CD4-positive, alpha-beta T cell (primary cell): ENCODE measurements around the gene ALG9. TPM values are rescaled to one million over a fixed set of nuclear protein-coding genes. Genes with fewer than 3 reads are reported as not detected.

Source experiments
- ATAC-seq: fragments of 200-7000 bp; cut with Tn5 transposase; one replicate; pipeline ENCODE4 v1.10.0; 2022; ENCODE audit warnings: mild to moderate bottlenecking; ENCODE audit not compliant: poor library complexity
- CTCF ChIA-PET: fragments of 350-600 bp; sonication (Branson Sonifier 250); formaldehyde crosslinking; loops from one replicate; lab custom pipeline; 2021; ENCODE audit warnings: antibody characterized with exemption, inconsistent platforms; lab: Charles Lee
- POLR2A ChIA-PET: fragments of 350-600 bp; sonication (Branson Sonifier 250); formaldehyde crosslinking; loops from one replicate; lab custom pipeline; 2021; ENCODE audit warnings: antibody characterized with exemption, inconsistent platforms; lab: Charles Lee
- DNase-seq, 14 experiments: peaks; one replicate each; pipeline ENCODE4 v3.0.0-alpha.2; 2013 to 2020; ENCODE audit warnings: mixed read lengths in 2 of 14
- H3K27ac ChIP-seq, 2 donors: one replicate each; pipeline versions ENCODE4 v1.5.1 to v1.7.0; 2013; ENCODE audit warnings: low read length in 2 of 2, low read depth in 1 of 2, mild to moderate bottlenecking in 1 of 2
- H3K27me3 ChIP-seq, 2 experiments: 1 replicate in 1 of 2; 2 replicates in 1 of 2; pipeline versions ENCODE4 v1.6.1 to v1.7.0; 2013; ENCODE audit warnings: low read length in 2 of 2, control low read depth in 1 of 2, mild to moderate bottlenecking in 1 of 2, moderate library complexity in 1 of 2; ENCODE audit not compliant: insufficient read depth in 2 of 2, control insufficient read depth in 1 of 2
- H3K36me3 ChIP-seq: one replicate; pipeline ENCODE4 v1.6.1; 2013; ENCODE audit warnings: low read length, control low read depth; ENCODE audit not compliant: insufficient read depth
- H3K4me1 ChIP-seq: one replicate; pipeline ENCODE4 v1.6.1; 2013; ENCODE audit warnings: low read length, control low read depth; ENCODE audit not compliant: insufficient read depth
- H3K4me3 ChIP-seq: one replicate; pipeline ENCODE4 v1.5.1; 2013; ENCODE audit warnings: mild to moderate bottlenecking, low read length, moderate library complexity
- H3K9me3 ChIP-seq, 2 experiments: 1 replicate in 1 of 2; 2 replicates in 1 of 2; pipeline versions ENCODE4 v1.6.1 to v1.7.0; 2013; ENCODE audit warnings: low read length in 2 of 2, mild to moderate bottlenecking in 2 of 2, control low read depth in 1 of 2, moderate library complexity in 1 of 2; ENCODE audit not compliant: control insufficient read depth in 1 of 2, insufficient read depth in 1 of 2
- H3K27ac Mint-ChIP-seq: one replicate; pipeline ENCODE4 v1.8.0; 2020; ENCODE audit warnings: mixed read lengths
- H3K27me3 Mint-ChIP-seq: one replicate; pipeline ENCODE4 v1.8.0; 2021; ENCODE audit warnings: mixed read lengths
- H3K36me3 Mint-ChIP-seq: one replicate; pipeline ENCODE4 v1.8.0; 2021; ENCODE audit warnings: low read depth, mixed read lengths
- H3K4me1 Mint-ChIP-seq: one replicate; pipeline ENCODE4 v1.8.0; 2021; ENCODE audit warnings: low read depth, mixed read lengths
- H3K4me3 Mint-ChIP-seq: one replicate; pipeline ENCODE4 v1.8.0; 2020; ENCODE audit warnings: mild to moderate bottlenecking, mixed read lengths
- H3K9me3 Mint-ChIP-seq: one replicate; pipeline ENCODE4 v1.8.0; 2020; ENCODE audit warnings: mixed read lengths
- intact Hi-C, 2 experiments: fragments of 100-400 bp; cut with DNase I in 1 of 2; cut with micrococcal nuclease in 1 of 2; formaldehyde crosslinking; loops; one replicate each; pipeline versions ENCODE4 v1.15.1 to v1.9.0; 2023 to 2025; cut with DNase I, micrococcal nuclease
- total RNA-seq, 174 experiments: library from RNA in 2 of 174; stranded (reverse) in 2 of 174; gene quantifications; one replicate each; pipeline ENCODE4 v1.2.3 and lab custom pipeline; 2021 to 2026
- TF ChIP-seq, protein P1 (sequence below): fragments of 200-600 bp; IDR thresholded peaks from one replicate; pipeline ENCODE4 v1.8.0; 2022; ENCODE audit warnings: antibody characterized with exemption, mild to moderate bottlenecking

Gene ALG9
- total RNA-seq, 2 experiments from 2014 or later = 31.1 to 33.4 TPM

DNA sequence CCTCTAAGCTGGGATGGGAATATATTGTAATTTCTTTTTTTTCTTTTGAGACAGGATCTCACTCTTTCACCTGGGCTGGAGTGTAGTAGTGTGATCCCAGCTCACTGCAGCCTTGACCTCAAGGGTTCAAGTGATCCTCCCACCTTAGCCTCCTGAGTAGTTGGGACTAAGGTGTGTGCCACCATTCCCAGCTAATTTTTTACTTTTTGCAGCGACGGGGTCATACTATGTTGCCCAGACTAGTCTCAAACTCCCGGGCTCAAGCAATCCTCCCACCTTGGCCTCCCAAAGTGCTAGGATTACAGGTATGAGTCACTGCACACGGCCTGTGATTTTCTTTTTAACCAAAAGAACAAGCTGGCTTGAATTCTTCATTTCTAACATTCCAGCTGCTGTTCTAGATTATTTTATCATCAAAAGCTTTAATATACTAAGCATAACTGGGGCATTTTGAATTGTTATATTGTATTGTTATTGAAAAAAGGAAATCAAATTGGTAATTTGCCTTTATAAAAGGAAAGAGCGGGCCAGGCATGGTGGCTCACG lies 78.4 kb downstream of the ALG9 start:
- Mint-ChIP-seq H3K4me3 (no peak overlapping the region), H3K36me3 (peaks cover 52% of the 10 kb centered on the region), H3K27ac (no peak overlapping the region), H3K4me1 (no peaks in the 10 kb centered on the region), H3K9me3 (no peaks in the 10 kb centered on the region), H3K27me3 (no peaks in the 10 kb centered on the region)
- peaks cover 0 to 3% of the 10 kb centered on the region in 2 experiments for H3K9me3 ChIP-seq
- ChIA-PET CTCF (no interaction called here), POLR2A (no interaction called here)
- no peak for ATAC-seq
- no peaks in the 10 kb centered on the region for H3K27me3 ChIP-seq
- H3K36me3 ChIP-seq = peaks cover 10% of the 10 kb centered on the region
- DNase-seq = no peak
- no peak overlapping the region for H3K4me3 ChIP-seq
- TF ChIP-seq, protein P1, sequence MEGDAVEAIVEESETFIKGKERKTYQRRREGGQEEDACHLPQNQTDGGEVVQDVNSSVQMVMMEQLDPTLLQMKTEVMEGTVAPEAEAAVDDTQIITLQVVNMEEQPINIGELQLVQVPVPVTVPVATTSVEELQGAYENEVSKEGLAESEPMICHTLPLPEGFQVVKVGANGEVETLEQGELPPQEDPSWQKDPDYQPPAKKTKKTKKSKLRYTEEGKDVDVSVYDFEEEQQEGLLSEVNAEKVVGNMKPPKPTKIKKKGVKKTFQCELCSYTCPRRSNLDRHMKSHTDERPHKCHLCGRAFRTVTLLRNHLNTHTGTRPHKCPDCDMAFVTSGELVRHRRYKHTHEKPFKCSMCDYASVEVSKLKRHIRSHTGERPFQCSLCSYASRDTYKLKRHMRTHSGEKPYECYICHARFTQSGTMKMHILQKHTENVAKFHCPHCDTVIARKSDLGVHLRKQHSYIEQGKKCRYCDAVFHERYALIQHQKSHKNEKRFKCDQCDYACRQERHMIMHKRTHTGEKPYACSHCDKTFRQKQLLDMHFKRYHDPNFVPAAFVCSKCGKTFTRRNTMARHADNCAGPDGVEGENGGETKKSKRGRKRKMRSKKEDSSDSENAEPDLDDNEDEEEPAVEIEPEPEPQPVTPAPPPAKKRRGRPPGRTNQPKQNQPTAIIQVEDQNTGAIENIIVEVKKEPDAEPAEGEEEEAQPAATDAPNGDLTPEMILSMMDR = no peak
- intact Hi-C loops = no loop called here
- no peak overlapping the region for H3K27ac ChIP-seq
- H3K4me1 ChIP-seq = no peaks in the 10 kb centered on the region

DNA sequence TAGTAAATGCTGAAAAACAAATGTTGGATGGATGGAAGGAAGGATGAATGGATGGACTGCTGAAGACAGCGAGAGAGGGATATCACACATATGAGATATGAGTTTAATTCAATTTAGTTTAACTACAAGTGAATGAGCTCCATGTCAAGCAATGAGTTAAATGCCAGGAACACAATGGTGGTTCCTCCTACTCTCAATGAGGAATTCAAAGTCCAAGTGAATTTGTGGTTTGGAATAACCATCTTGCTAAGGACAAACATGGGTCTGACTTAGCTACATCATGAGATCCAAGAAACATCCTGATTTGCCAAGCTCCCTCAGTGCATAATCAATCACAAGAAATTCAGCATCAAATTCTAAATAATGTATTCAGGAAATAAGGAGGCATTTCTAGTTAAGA lies 79.1 kb downstream of the ALG9 start:
- no peak for ATAC-seq
- DNase-seq = no peak
- H3K27ac ChIP-seq = no peak overlapping the region
- peaks cover 9% of the 10 kb centered on the region for H3K36me3 ChIP-seq
- H3K27me3 Mint-ChIP-seq = no peaks in the 10 kb centered on the region
- H3K27me3 ChIP-seq = no peaks in the 10 kb centered on the region
- POLR2A ChIA-PET = no interaction called here
- H3K4me3 ChIP-seq = no peak overlapping the region
- peaks cover 45% of the 10 kb centered on the region for H3K36me3 Mint-ChIP-seq
- TF ChIP-seq, protein P1 = no peak
- intact Hi-C loops = no loop called here
- no peak overlapping the region for H3K27ac Mint-ChIP-seq
- H3K9me3 Mint-ChIP-seq = no peaks in the 10 kb centered on the region
- H3K4me1 Mint-ChIP-seq = no peaks in the 10 kb centered on the region
- CTCF ChIA-PET = no interaction called here
- no peaks in the 10 kb centered on the region for H3K4me1 ChIP-seq
- H3K4me3 Mint-ChIP-seq = no peak overlapping the region
- peaks cover 0 to 3% of the 10 kb centered on the region in 2 experiments for H3K9me3 ChIP-seq

DNA sequence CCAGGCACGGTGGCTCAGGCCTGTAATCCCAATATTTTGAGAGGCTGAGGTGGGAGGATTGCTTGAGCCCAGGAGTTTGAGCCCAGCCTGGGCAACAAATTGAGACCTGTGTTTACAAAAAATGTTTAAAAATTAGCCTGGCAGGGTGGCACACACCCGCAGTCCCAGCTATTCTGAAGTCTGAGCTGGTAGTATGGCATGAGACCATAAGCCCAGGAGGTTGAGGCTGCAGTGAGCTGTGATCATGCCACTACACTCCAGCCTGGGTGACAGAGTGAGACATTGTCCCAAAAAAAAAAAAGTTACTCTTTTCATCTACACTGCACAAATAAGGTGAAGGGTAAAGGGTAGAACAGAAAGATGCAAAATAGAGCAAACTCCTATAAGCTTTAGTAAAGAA lies 82.9 kb downstream of the ALG9 start:
- intact Hi-C loops = no loop called here

More for the DNA sequence above, 82.9 kb downstream of the ALG9 start:
- ChIA-PET CTCF (no interaction called here), POLR2A (no interaction called here)
- Mint-ChIP-seq H3K36me3 (peaks cover 36% of the 10 kb centered on the region), H3K27ac (no peak overlapping the region), H3K4me3 (no peak overlapping the region), H3K27me3 (no peaks in the 10 kb centered on the region), H3K9me3 (no peaks in the 10 kb centered on the region), H3K4me1 (no peaks in the 10 kb centered on the region)
- H3K4me1 ChIP-seq = no peaks in the 10 kb centered on the region
- no peaks in the 10 kb centered on the region for H3K27me3 ChIP-seq
- H3K27ac ChIP-seq = no peak overlapping the region
- DNase-seq = no peak
- TF ChIP-seq, protein P1 = no peak
- no peak for ATAC-seq
- H3K9me3 ChIP-seq = no peaks in the 10 kb centered on the region
- peaks cover 20% of the 10 kb centered on the region for H3K36me3 ChIP-seq
- H3K4me3 ChIP-seq = no peak overlapping the region
